ENCODE measurements around the gene TMEM38B.
A peak's percentile ranks its signal among the peaks of the same experiment; 100 is the strongest.
"Not testable (repeated sequence)": the region's sequence is repeated elsewhere in the genome, so short reads cannot be mapped to it uniquely, and the experiment has no call there.

Gene TMEM38B

DNA sequence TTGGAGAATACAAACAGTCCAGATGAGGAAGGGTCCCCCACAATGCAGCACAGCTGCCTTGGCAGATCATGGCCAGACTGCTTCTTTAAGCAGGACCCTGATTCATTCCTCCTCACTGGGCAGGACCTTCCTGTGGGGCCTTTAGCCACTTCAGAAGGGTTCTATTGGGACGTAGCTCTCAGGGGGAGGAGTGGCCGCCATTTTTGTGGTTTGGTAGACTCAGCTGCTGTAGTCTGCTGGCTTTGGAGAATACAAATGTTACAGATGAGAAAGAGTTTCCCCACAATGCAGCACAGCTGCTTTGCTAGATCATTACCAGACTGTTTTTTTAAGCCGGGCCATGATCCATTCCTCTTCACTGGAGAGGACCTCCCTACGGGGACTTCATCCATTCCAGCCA lies 57.4 kb downstream of the TMEM38B start:
- no peak overlapping the region for H3K4me3 ChIP-seq (replicated peaks; ENCODE audit: insufficient read depth, low read length)
- DNase-seq (ENCODE audit: low read depth in 1 of 2, low spot score in 1 of 2), result no peak
- TF ChIP-seq, protein P1, sequence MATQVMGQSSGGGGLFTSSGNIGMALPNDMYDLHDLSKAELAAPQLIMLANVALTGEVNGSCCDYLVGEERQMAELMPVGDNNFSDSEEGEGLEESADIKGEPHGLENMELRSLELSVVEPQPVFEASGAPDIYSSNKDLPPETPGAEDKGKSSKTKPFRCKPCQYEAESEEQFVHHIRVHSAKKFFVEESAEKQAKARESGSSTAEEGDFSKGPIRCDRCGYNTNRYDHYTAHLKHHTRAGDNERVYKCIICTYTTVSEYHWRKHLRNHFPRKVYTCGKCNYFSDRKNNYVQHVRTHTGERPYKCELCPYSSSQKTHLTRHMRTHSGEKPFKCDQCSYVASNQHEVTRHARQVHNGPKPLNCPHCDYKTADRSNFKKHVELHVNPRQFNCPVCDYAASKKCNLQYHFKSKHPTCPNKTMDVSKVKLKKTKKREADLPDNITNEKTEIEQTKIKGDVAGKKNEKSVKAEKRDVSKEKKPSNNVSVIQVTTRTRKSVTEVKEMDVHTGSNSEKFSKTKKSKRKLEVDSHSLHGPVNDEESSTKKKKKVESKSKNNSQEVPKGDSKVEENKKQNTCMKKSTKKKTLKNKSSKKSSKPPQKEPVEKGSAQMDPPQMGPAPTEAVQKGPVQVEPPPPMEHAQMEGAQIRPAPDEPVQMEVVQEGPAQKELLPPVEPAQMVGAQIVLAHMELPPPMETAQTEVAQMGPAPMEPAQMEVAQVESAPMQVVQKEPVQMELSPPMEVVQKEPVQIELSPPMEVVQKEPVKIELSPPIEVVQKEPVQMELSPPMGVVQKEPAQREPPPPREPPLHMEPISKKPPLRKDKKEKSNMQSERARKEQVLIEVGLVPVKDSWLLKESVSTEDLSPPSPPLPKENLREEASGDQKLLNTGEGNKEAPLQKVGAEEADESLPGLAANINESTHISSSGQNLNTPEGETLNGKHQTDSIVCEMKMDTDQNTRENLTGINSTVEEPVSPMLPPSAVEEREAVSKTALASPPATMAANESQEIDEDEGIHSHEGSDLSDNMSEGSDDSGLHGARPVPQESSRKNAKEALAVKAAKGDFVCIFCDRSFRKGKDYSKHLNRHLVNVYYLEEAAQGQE (IDR thresholded peaks at IDR 0.05; ENCODE audit: insufficient replicate concordance, low read depth), result no peak
- TF ChIP-seq POLR2AphosphoS5 (IDR thresholded peaks at IDR 0.05; ENCODE audit: low read depth) (no peak), GABPA (IDR thresholded peaks at IDR 0.05; ENCODE audit: low read depth) (no peak), SPI1 (IDR thresholded peaks at IDR 0.05; ENCODE audit: borderline replicate concordance, low read depth) (no peak)
- TF ChIP-seq, protein P2, sequence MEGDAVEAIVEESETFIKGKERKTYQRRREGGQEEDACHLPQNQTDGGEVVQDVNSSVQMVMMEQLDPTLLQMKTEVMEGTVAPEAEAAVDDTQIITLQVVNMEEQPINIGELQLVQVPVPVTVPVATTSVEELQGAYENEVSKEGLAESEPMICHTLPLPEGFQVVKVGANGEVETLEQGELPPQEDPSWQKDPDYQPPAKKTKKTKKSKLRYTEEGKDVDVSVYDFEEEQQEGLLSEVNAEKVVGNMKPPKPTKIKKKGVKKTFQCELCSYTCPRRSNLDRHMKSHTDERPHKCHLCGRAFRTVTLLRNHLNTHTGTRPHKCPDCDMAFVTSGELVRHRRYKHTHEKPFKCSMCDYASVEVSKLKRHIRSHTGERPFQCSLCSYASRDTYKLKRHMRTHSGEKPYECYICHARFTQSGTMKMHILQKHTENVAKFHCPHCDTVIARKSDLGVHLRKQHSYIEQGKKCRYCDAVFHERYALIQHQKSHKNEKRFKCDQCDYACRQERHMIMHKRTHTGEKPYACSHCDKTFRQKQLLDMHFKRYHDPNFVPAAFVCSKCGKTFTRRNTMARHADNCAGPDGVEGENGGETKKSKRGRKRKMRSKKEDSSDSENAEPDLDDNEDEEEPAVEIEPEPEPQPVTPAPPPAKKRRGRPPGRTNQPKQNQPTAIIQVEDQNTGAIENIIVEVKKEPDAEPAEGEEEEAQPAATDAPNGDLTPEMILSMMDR (IDR thresholded peaks at IDR 0.05; ENCODE audit: insufficient read depth, low read length), result no peak
- H3K27ac ChIP-seq (replicated peaks), result no peak overlapping the region
- no peaks in the 10 kb centered on the region for H3K27me3 ChIP-seq (ENCODE audit: insufficient read depth, poor library complexity, severe bottlenecking)

DNA sequence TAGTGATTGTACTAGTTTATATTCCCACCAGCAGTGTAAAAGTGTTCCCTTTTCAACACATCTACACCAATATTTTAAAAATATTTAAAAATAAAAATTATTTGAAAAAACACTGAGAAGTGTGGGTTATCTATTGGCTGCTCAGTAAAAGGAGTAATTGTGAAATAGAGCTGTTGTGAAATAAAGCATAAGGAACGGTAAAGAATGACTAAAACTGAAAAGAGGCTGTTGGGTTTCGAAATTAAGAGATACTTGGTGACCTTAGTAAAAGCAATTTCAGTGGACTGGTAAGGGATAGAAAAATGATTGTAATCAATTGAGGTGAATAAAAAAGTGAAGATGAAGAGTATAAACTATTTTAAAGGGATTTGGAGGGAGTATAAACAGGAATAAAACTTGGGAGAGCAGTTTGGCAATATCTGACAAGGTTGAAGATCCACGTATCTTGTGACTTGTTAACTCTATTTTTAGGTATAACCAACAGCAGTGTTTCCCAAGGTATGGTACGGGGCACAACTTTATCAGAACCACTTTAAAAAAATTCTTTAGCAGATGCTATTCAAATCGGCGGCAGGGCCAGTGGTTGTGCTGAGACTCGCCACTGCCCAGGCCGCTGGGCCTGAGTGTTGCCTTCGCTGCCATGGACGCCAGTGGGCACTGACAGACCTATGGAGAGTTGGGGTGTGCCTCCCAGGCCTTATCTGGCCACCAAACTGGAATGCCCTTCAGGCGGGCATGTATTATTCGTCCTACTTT lies 63.3 kb downstream of the TMEM38B start:
- DNase-seq (ENCODE audit: low read depth in 1 of 2, low spot score in 1 of 2), result peak in 1 of 2 experiments; percentile 77
- H3K27me3 ChIP-seq (ENCODE audit: insufficient read depth, poor library complexity, severe bottlenecking), result no peaks in the 10 kb centered on the region
- peak overlapping the region; percentile 37 for H3K27ac ChIP-seq (replicated peaks)
- H3K4me3 ChIP-seq (replicated peaks; ENCODE audit: insufficient read depth, low read length), result no peak overlapping the region
- TF ChIP-seq POLR2AphosphoS5 (IDR thresholded peaks at IDR 0.05; ENCODE audit: low read depth) (no peak), SPI1 (IDR thresholded peaks at IDR 0.05; ENCODE audit: borderline replicate concordance, low read depth) (no peak), GABPA (IDR thresholded peaks at IDR 0.05; ENCODE audit: low read depth) (no peak)
- TF ChIP-seq, protein P2 (IDR thresholded peaks at IDR 0.05; ENCODE audit: insufficient read depth, low read length), result no peak
- TF ChIP-seq, protein P1 (IDR thresholded peaks at IDR 0.05; ENCODE audit: insufficient replicate concordance, low read depth), result no peak

DNA sequence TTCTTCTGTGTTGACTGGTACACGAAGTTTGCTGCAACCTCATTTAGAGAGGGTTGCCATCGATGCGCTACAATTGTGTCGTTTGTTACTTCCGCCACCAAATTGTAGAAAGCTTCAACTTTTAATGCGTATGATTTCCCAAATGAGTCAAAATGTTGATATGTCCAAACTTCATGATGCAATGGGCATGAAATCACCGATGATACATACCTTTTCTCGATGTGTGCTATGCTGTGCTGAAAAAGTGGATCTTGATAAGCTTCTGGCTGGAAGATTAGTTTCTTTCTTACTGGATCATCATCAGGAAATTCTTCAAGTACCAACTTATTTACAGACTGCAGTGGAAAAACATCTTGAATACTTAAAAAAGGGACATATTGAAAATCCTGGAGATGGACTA lies 65.7 kb downstream of the TMEM38B start:
- no peak for TF ChIP-seq POLR2AphosphoS5 (IDR thresholded peaks at IDR 0.05; ENCODE audit: low read depth)
- TF ChIP-seq, protein P2 (IDR thresholded peaks at IDR 0.05; ENCODE audit: insufficient read depth, low read length), result no peak
- TF ChIP-seq, protein P1 (IDR thresholded peaks at IDR 0.05; ENCODE audit: insufficient replicate concordance, low read depth), result no peak
- TF ChIP-seq GABPA (IDR thresholded peaks at IDR 0.05; ENCODE audit: low read depth), result no peak
- TF ChIP-seq SPI1 (IDR thresholded peaks at IDR 0.05; ENCODE audit: borderline replicate concordance, low read depth), result no peak
- H3K27ac ChIP-seq (replicated peaks), result no peak overlapping the region
- no peak overlapping the region for H3K4me3 ChIP-seq (replicated peaks; ENCODE audit: insufficient read depth, low read length)
- no peaks in the 10 kb centered on the region for H3K27me3 ChIP-seq (ENCODE audit: insufficient read depth, poor library complexity, severe bottlenecking)
- no peak for DNase-seq (ENCODE audit: low read depth in 1 of 2, low spot score in 1 of 2)

DNA sequence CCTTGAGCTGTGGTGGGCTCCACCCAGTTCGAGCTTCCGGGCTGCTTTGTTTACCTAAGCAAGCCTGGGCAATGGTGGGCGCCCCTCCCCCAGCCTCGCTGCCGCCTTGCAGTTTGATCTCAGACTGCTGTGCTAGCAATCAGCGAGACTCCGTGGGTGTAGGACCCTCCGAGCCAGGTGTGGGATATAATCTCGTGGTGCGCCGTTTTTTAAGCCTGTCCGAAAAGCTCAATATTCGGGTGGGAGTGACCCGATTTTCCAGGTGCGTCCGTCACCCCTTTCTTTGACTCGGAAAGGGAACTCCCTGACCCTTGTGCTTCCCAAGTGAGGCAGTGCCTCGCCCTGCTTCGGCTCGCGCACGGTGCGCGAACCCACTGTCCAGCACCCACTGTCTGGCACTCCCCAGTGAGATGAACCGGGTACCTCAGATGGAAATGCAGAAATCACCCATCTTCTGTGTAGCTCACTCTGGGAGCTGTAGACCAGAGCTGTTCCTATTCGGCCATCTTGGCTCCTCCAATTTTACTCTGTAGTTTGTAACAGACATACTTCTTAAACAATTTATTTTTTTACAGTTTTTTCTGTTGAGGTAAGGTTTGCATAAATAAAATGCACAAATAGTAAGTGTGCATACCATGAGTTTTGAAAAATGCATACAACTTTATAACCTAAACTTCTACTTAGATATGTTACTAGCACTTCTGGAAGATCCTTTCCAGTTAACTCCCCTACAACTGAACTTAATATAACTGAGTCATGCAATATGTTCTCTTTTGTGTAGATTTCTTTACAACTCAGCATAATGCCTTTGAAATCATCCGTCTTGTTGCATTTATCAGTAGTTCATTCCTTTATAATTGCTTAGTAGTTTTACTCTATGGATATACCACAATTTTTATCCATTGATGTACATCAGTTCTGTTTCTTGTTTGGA lies 88.5 kb downstream of the TMEM38B start:
- H3K27ac ChIP-seq (replicated peaks); H3K4me3 ChIP-seq (replicated peaks; ENCODE audit: insufficient read depth, low read length); H3K27me3 ChIP-seq (ENCODE audit: insufficient read depth, poor library complexity, severe bottlenecking); DNase-seq (ENCODE audit: low read depth in 1 of 2, low spot score in 1 of 2): not testable (repeated sequence)

DNA sequence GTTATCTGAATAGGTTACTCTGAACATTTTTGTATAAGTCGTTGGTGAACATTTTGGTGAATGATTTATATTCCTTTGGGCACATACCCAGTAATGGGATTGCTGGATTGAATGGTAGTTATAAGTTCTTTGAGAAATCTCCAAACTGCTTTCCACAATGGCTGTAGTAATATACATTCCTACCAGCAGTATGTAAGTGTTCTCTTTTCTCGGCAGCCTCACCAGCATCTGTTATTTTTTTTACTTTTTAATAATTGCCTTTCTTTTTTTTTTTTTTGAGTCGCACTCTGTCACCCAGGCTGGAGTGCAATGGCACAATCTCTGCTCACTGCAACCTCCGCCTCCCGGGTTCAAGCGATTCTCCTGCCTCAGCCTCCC lies 89.1 kb downstream of the TMEM38B start:
- H3K4me3 ChIP-seq (replicated peaks; ENCODE audit: insufficient read depth, low read length); H3K27me3 ChIP-seq (ENCODE audit: insufficient read depth, poor library complexity, severe bottlenecking); DNase-seq (ENCODE audit: low read depth in 1 of 2, low spot score in 1 of 2); H3K27ac ChIP-seq (replicated peaks): not testable (repeated sequence)

Measured in HL-60 (cell line).